Measurements from ENCODE around the gene TMEM254.
A peak's percentile ranks its signal among the peaks of the same experiment; 100 is the strongest.
"Not testable (repeated sequence)": the region's sequence is repeated elsewhere in the genome, so short reads cannot be mapped to it uniquely, and the experiment has no call there.

TMEM254 gene

GRCh38 chr10:80077869-80078447 lies 507 bp upstream of the TMEM254 start:
- no peak for DNase-seq (ENCODE audit: low read depth)

- no peak for DNase-seq (ENCODE audit: low read depth)
Observed at GRCh38 chr10:80079312-80079719, 851 bp downstream of the TMEM254 start.

- no peak for DNase-seq (ENCODE audit: low read depth)
Observed at GRCh38 chr10:80081026-80081425, 2.6 kb downstream of the TMEM254 start.

- no peak for DNase-seq (ENCODE audit: low read depth)
Observed at GRCh38 chr10:80081801-80082750, 3.6 kb downstream of the TMEM254 start.

GRCh38 chr10:80090121-80090520 lies 11.7 kb downstream of the TMEM254 start:
- DNase-seq (ENCODE audit: low read depth): no peak

- DNase-seq (ENCODE audit: low read depth): no peak
Observed at GRCh38 chr10:80094231-80094630, 15.8 kb downstream of the TMEM254 start.

- not testable (repeated sequence) for DNase-seq (ENCODE audit: low read depth)
Observed at GRCh38 chr10:80098272-80098671, 19.8 kb downstream of the TMEM254 start.

GRCh38 chr10:80099295-80099694 lies 20.8 kb downstream of the TMEM254 start:
- not testable (repeated sequence) for DNase-seq (ENCODE audit: low read depth)

GRCh38 chr10:80100116-80100515 lies 21.7 kb downstream of the TMEM254 start:
- DNase-seq (ENCODE audit: low read depth): no peak

GRCh38 chr10:80100861-80101695 lies 22.6 kb downstream of the TMEM254 start:
- DNase-seq (ENCODE audit: low read depth): no peak

GRCh38 chr10:80104066-80104926 lies 25.8 kb downstream of the TMEM254 start:
- DNase-seq (ENCODE audit: low read depth): peak; percentile 52

- no peak for DNase-seq (ENCODE audit: low read depth)
Observed at GRCh38 chr10:80108576-80109239, 30.2 kb downstream of the TMEM254 start.

GRCh38 chr10:80110986-80111385 lies 32.5 kb downstream of the TMEM254 start:
- DNase-seq (ENCODE audit: low read depth): no peak

- no peak for DNase-seq (ENCODE audit: low read depth)
Observed at GRCh38 chr10:80118669-80119068, 40.2 kb downstream of the TMEM254 start.

- DNase-seq (ENCODE audit: low read depth): no peak
Observed at GRCh38 chr10:80122110-80122710, 43.7 kb downstream of the TMEM254 start.

GRCh38 chr10:80122746-80123145 lies 44.3 kb downstream of the TMEM254 start:
- no peak for DNase-seq (ENCODE audit: low read depth)

- no peak for DNase-seq (ENCODE audit: low read depth)
Observed at GRCh38 chr10:80126876-80127275, 48.4 kb downstream of the TMEM254 start.

- DNase-seq (ENCODE audit: low read depth): no peak
Observed at GRCh38 chr10:80131499-80131901, 53.0 kb downstream of the TMEM254 start.

GRCh38 chr10:80132299-80133139 lies 54.1 kb downstream of the TMEM254 start, which contains the start of gene PLAC9:
Gene PLAC9 (plus strand): TSS chr10:80132730. CDS start chr10:80132763, 33 bp downstream.
- no peak for DNase-seq (ENCODE audit: low read depth)

Measured in HS-5 (cell line).